Measurements from ENCODE around the gene LIPT2.

Gene LIPT2

GRCh38 chr11:74443071-74443864 lies 50.3 kb downstream of the LIPT2 start:
- ChIA-PET CTCF (interaction anchor here (1.1 to 8.1 kb wide), 7 partner anchors 11 to 188 kb away, joined by 3 to 117 read pairs (median 6); no protein-coding TSS in a partner anchor), POLR2A (no interaction called here)
- no peak for DNase-seq
- Histone ChIP-seq H3K27me3 (replicated peaks in 2 of 5; ENCODE audit: control insufficient read depth in 4 of 5, insufficient read depth in 5 of 5, low read length in 4 of 5) (no peaks in the 10 kb centered on the region), H3K4me1 (ENCODE audit: control extremely low read depth in 1 of 4, control insufficient read depth in 4 of 4, insufficient read depth in 4 of 4, low read length in 3 of 4) (no peaks in the 10 kb centered on the region), H3K36me3 (ENCODE audit: control insufficient read depth in 4 of 4, insufficient read depth in 4 of 4, low read length in 3 of 4) (no peaks in the 10 kb centered on the region), H3K9me3 (ENCODE audit: control extremely low read depth in 1 of 5, control insufficient read depth in 4 of 5, insufficient read depth in 2 of 5, low read depth in 1 of 5, low read length in 4 of 5) (peaks cover 0 to 11% (median 2%) of the 10 kb centered on the region in 5 experiments), H3K27ac (ENCODE audit: insufficient read depth in 1 of 2, low read depth in 1 of 2, low read length in 2 of 2, poor library complexity in 1 of 2, severe bottlenecking in 2 of 2) (no peak overlapping the region), H3K4me3 (ENCODE audit: control insufficient read depth in 1 of 7, extremely low read depth in 1 of 7, insufficient read depth in 4 of 7, low read depth in 2 of 7, low read length in 6 of 7) (no peak overlapping the region)
- WGBS (ENCODE audit: insufficient coverage), result 99% methylated on average over 6 of the region's 8 CpGs

- Histone ChIP-seq H3K27me3 (replicated peaks in 2 of 5; ENCODE audit: control insufficient read depth in 4 of 5, insufficient read depth in 5 of 5, low read length in 4 of 5) (no peaks in the 10 kb centered on the region), H3K4me1 (ENCODE audit: control extremely low read depth in 1 of 4, control insufficient read depth in 4 of 4, insufficient read depth in 4 of 4, low read length in 3 of 4) (no peaks in the 10 kb centered on the region), H3K36me3 (ENCODE audit: control insufficient read depth in 4 of 4, insufficient read depth in 4 of 4, low read length in 3 of 4) (no peaks in the 10 kb centered on the region), H3K9me3 (ENCODE audit: control extremely low read depth in 1 of 5, control insufficient read depth in 4 of 5, insufficient read depth in 2 of 5, low read depth in 1 of 5, low read length in 4 of 5) (peaks cover 0 to 11% (median 2%) of the 10 kb centered on the region in 5 experiments), H3K4me3 (ENCODE audit: control insufficient read depth in 1 of 7, extremely low read depth in 1 of 7, insufficient read depth in 4 of 7, low read depth in 2 of 7, low read length in 6 of 7) (no peak overlapping the region), H3K27ac (ENCODE audit: insufficient read depth in 1 of 2, low read depth in 1 of 2, low read length in 2 of 2, poor library complexity in 1 of 2, severe bottlenecking in 2 of 2) (no peak overlapping the region)
- CTCF ChIA-PET, result interaction anchor here (1.1 to 2.5 kb wide), 3 partner anchors 12 to 187 kb away, joined by 3 to 6 read pairs (median 3); no protein-coding TSS in a partner anchor
- WGBS (ENCODE audit: insufficient coverage), result 92% methylated on average over 2 of the region's 3 CpGs
- POLR2A ChIA-PET, result no interaction called here
- DNase-seq, result no peak
Observed at GRCh38 chr11:74442636-74443035, 50.9 kb downstream of the LIPT2 start.
